Smooth muscle cell (in vitro differentiated cells): ENCODE results near the gene ADSS2. TPM values are rescaled to one million over a fixed set of nuclear protein-coding genes. Genes with fewer than 3 reads are reported as not detected.
A peak's percentile ranks its signal among the peaks of the same experiment; 100 is the strongest.

ENCODE experiments used
- DNase-seq: peaks from one replicate; lab custom pipeline; 2025; ENCODE audit not compliant: unreplicated experiment; lab: John Stamatoyannopoulos, UW
- H2AFZ ChIP-seq: fragments of 200-600 bp; sonication (generic); 2 replicates; pipeline ENCODE4 v1.6.0; 2016; ENCODE audit warnings: antibody characterized with exemption, low read depth, mild to moderate bottlenecking
- H3F3A ChIP-seq: fragments of 200-600 bp; sonication (generic); 2 replicates; pipeline ENCODE4 v1.6.0; 2017; ENCODE audit warnings: antibody characterized with exemption, low read depth
- H3K27ac ChIP-seq: fragments of 200-600 bp; sonication (generic); 2 replicates; pipeline ENCODE4 v1.5.1; 2016; ENCODE audit warnings: low read depth, mild to moderate bottlenecking
- H3K27me3 ChIP-seq: fragments of 200-600 bp; sonication (generic); 2 replicates; pipeline ENCODE4 v1.6.1; 2016; ENCODE audit warnings: low read depth, mild to moderate bottlenecking
- H3K36me3 ChIP-seq: fragments of 200-600 bp; sonication (generic); 2 replicates; pipeline ENCODE4 v1.5.1; 2016; ENCODE audit warnings: low read depth
- H3K4me1 ChIP-seq: fragments of 200-600 bp; sonication (generic); 2 replicates; pipeline ENCODE4 v1.5.1; 2016; ENCODE audit warnings: low read depth
- H3K4me2 ChIP-seq: fragments of 200-600 bp; sonication (generic); 2 replicates; pipeline ENCODE4 v1.6.0; 2016; ENCODE audit warnings: mild to moderate bottlenecking
- H3K4me3 ChIP-seq: fragments of 200-600 bp; sonication (generic); 2 replicates; pipeline ENCODE4 v1.5.1; 2016; ENCODE audit warnings: mild to moderate bottlenecking
- H3K79me2 ChIP-seq: fragments of 200-600 bp; sonication (generic); 2 replicates; pipeline ENCODE4 v1.6.0; 2016; ENCODE audit warnings: low read depth, mild to moderate bottlenecking
- H3K9ac ChIP-seq: fragments of 200-600 bp; sonication (generic); 2 replicates; pipeline ENCODE4 v1.6.0; 2016; ENCODE audit warnings: low read depth
- H3K9me3 ChIP-seq: fragments of 200-600 bp; sonication (generic); replicated peaks from 2 replicates; pipeline ENCODE4 v1.5.1; 2016; ENCODE audit warnings: low read depth
- H4K20me1 ChIP-seq: fragments of 200-600 bp; sonication (generic); 2 replicates; pipeline ENCODE4 v1.6.0; 2016; ENCODE audit warnings: low read depth
- CTCF ChIP-seq: fragments of 200-600 bp; sonication (generic); IDR thresholded peaks from 2 replicates; pipeline ENCODE4 v1.5.1; 2017; ENCODE audit warnings: borderline replicate concordance, mild to moderate bottlenecking, antibody characterized with exemption; ENCODE audit not compliant: insufficient read depth, poor library complexity, severe bottlenecking
- WGBS: methylation state at CpG from one replicate; pipeline ENCODE4 v1.1.7; 2016; ENCODE audit warnings: low lambda C conversion rate; 5-methylcytosine and 5-hydroxymethylcytosine counted together
- polyA plus RNA-seq: library from polyadenylated mRNA; unstranded; fragments of >200 nt; fragmentation: Nextera tagmentation; extraction: Ambion mirVana; gene quantifications from 2 replicates; pipeline ENCODE4 v1.2.1, GENCODE V29; 2016
- total RNA-seq: library from RNA; depleted of rRNA; stranded (reverse); fragments of >200 nt; gene quantifications from 2 replicates; pipeline ENCODE4 v1.2.3, GENCODE V29; 2014

The ADSS2 gene
- total and polyA plus RNA-seq, 2 experiments from 2014 or later = 13.8 to 35.1 TPM

GRCh38 chr1:244449936-244450508, 1.7 kb downstream of the ADSS2 start:
- Histone ChIP-seq H3K9ac (peak overlapping the region; percentile 82), H3K4me2 (peak overlapping the region; percentile 97), H2AFZ (no peak overlapping the region), H3K4me1 (peaks cover 65% of the 10 kb centered on the region), H3K36me3 (no peaks in the 10 kb centered on the region), H3K79me2 (peaks cover 57% of the 10 kb centered on the region), H3K4me3 (peak overlapping the region; percentile 88), H3F3A (no peaks in the 10 kb centered on the region), H4K20me1 (peaks cover 10% of the 10 kb centered on the region), H3K9me3 (no peaks in the 10 kb centered on the region), H3K27me3 (no peaks in the 10 kb centered on the region), H3K27ac (peak overlapping the region; percentile 90)
- TF ChIP-seq CTCF = no peak
- DNase-seq = no peak
- 50% methylated on average over 8 of the region's 8 CpGs for WGBS

- WGBS = 84% methylated on average over 5 of the region's 5 CpGs
- no peaks in the 10 kb centered on the region for H3F3A ChIP-seq
- no peak for DNase-seq
- peaks cover 69% of the 10 kb centered on the region for H3K79me2 ChIP-seq
- H3K9me3 ChIP-seq = no peaks in the 10 kb centered on the region
- H3K9ac ChIP-seq = no peak overlapping the region
- H3K4me1 ChIP-seq = peaks cover 58% of the 10 kb centered on the region
- H3K4me3 ChIP-seq = no peak overlapping the region
- no peak overlapping the region for H2AFZ ChIP-seq
- peak overlapping the region; percentile 4 for H3K4me2 ChIP-seq
- TF ChIP-seq CTCF = no peak
- peak overlapping the region; percentile 1 for H3K27ac ChIP-seq
- no peaks in the 10 kb centered on the region for H3K36me3 ChIP-seq
- H3K27me3 ChIP-seq = no peaks in the 10 kb centered on the region
- peaks cover 10% of the 10 kb centered on the region for H4K20me1 ChIP-seq
These were observed 3.3 kb downstream of the ADSS2 start for GRCh38 chr1:244448279-244449036.

GRCh38 chr1:244447552-244447951, 4.2 kb downstream of the ADSS2 start:
- Histone ChIP-seq H3K4me1 (peaks cover 57% of the 10 kb centered on the region), H4K20me1 (peaks cover 10% of the 10 kb centered on the region), H3K27ac (no peak overlapping the region), H3K9ac (no peak overlapping the region), H3K4me2 (peak overlapping the region; percentile 9), H3K27me3 (no peaks in the 10 kb centered on the region), H3K4me3 (no peak overlapping the region), H3K36me3 (no peaks in the 10 kb centered on the region), H3F3A (no peaks in the 10 kb centered on the region), H2AFZ (no peak overlapping the region), H3K9me3 (no peaks in the 10 kb centered on the region), H3K79me2 (peaks cover 79% of the 10 kb centered on the region)
- TF ChIP-seq CTCF = no peak
- WGBS = 85% methylated on average over 2 of the region's 2 CpGs
- no peak for DNase-seq
